ENCODE data around the gene SLC6A6.

GRCh38 chr3:14357463-14357862 is 44.9 kb upstream of the SLC6A6 start:
- TF ChIP-seq, protein P1, sequence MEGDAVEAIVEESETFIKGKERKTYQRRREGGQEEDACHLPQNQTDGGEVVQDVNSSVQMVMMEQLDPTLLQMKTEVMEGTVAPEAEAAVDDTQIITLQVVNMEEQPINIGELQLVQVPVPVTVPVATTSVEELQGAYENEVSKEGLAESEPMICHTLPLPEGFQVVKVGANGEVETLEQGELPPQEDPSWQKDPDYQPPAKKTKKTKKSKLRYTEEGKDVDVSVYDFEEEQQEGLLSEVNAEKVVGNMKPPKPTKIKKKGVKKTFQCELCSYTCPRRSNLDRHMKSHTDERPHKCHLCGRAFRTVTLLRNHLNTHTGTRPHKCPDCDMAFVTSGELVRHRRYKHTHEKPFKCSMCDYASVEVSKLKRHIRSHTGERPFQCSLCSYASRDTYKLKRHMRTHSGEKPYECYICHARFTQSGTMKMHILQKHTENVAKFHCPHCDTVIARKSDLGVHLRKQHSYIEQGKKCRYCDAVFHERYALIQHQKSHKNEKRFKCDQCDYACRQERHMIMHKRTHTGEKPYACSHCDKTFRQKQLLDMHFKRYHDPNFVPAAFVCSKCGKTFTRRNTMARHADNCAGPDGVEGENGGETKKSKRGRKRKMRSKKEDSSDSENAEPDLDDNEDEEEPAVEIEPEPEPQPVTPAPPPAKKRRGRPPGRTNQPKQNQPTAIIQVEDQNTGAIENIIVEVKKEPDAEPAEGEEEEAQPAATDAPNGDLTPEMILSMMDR (conservative IDR thresholded peaks at IDR 0.05 in 1 of 2, IDR thresholded peaks at IDR 0.05 in 1 of 2; ENCODE audit: low read depth in 1 of 2, low read length in 2 of 2) = no peak
- TF ChIP-seq EZH2 (IDR thresholded peaks at IDR 0.05; ENCODE audit: low read length, missing control alignments) = no peak
